ENCODE measurements around the gene TNS3. TPM values are rescaled to one million over a fixed set of nuclear protein-coding genes. Genes with fewer than 3 reads are reported as not detected.

TNS3 gene
- total and polyA plus RNA-seq, 2 of the 13 experiments (the other 11 are each of a cell fraction or from before 2014, with no cell fraction given), result 52.9 to 55.7 TPM

GRCh38 chr7:47258798-47259197, 323.1 kb downstream of the TNS3 start:
- H3K9me3 ChIP-seq (ENCODE audit: low read length), result no peaks in the 10 kb centered on the region
- no TSS peak for BruUV-seq (replicated peaks)
- H3K4me3 ChIP-seq (replicated peaks in 1 of 3; ENCODE audit: insufficient read depth in 1 of 3, low read depth in 2 of 3, low read length in 3 of 3), result no peak overlapping the region
- POLR2A ChIA-PET, result no interaction called here
- WGBS (ENCODE audit: low lambda C conversion rate), result 67% methylated on average over 2 of the region's 2 CpGs
- H3K36me3 ChIP-seq (replicated peaks in 1 of 2; ENCODE audit: control insufficient read depth in 1 of 2, insufficient read depth in 2 of 2, low read length in 2 of 2), result no peaks in the 10 kb centered on the region
- H3K9ac ChIP-seq (ENCODE audit: insufficient read depth, low read depth, low read length), result no peak overlapping the region
- no peak for TF ChIP-seq ZNF446 (CRISPR knock-in tag; IDR thresholded peaks at IDR 0.05)
- FAIRE-seq (no peak), ATAC-seq (no peak), DNase-seq (ENCODE audit: low spot score) (no peak)
- no peaks in the 10 kb centered on the region for H4K20me1 ChIP-seq (ENCODE audit: insufficient read depth, low read length)
- no peak overlapping the region for H2AFZ ChIP-seq (ENCODE audit: low read length)
- no peaks in the 10 kb centered on the region for H3K79me2 ChIP-seq (ENCODE audit: insufficient read depth, low read length)
- H3K4me2 ChIP-seq (ENCODE audit: low read depth, low read length), result no peak overlapping the region
- CTCF ChIA-PET (ENCODE audit: low intra/inter-chr PET ratio, low total read pairs), result no interaction called here
- no peak overlapping the region for H3K27ac ChIP-seq (ENCODE audit: extremely low read length, insufficient read depth, low read length)
- in situ Hi-C loops (cut with HindIII; ENCODE audit: extremely low pct_ligation_motif_present, low pct_unique_long_range_greater_than_20kb) (loop anchor here (25.0 kb wide), 1 partner anchor 854 kb away; no protein-coding TSS in a partner anchor), intact Hi-C loops (cut with micrococcal nuclease; ENCODE audit: unreplicated experiment) (no loop called here)
- H3K4me1 ChIP-seq (ENCODE audit: insufficient read depth, low read length), result peaks cover 10% of the 10 kb centered on the region; the same call in 1 of the 2 replicates
- H3K27me3 ChIP-seq (ENCODE audit: control insufficient read depth in 1 of 2, insufficient read depth in 2 of 2, low read length in 2 of 2), result peaks cover 0 to 24% of the 10 kb centered on the region in 2 experiments; a peak in 4 of 5 replicates

- no TSS peak for BruUV-seq (replicated peaks)
- no peak for DNase-seq (ENCODE audit: low spot score)
- no peak for ATAC-seq
- 0% methylated on average over 1 of the region's 4 CpGs for WGBS (ENCODE audit: low lambda C conversion rate)
- intact Hi-C loops (cut with micrococcal nuclease; ENCODE audit: unreplicated experiment), result no loop called here
- no peak overlapping the region for H3K4me2 ChIP-seq (ENCODE audit: low read depth, low read length)
- H3K9ac ChIP-seq (ENCODE audit: insufficient read depth, low read depth, low read length), result no peak overlapping the region
- no peaks in the 10 kb centered on the region for H4K20me1 ChIP-seq (ENCODE audit: insufficient read depth, low read length)
- POLR2A ChIA-PET, result no interaction called here
- in situ Hi-C loops (cut with HindIII; ENCODE audit: extremely low pct_ligation_motif_present, low pct_unique_long_range_greater_than_20kb), result loop anchor here (25.0 kb wide), 1 partner anchor 856 kb away; no protein-coding TSS in a partner anchor
- H3K9me3 ChIP-seq (ENCODE audit: low read length), result no peaks in the 10 kb centered on the region
- H2AFZ ChIP-seq (ENCODE audit: low read length), result no peak overlapping the region
- peaks cover 0 to 30% of the 10 kb centered on the region in 2 experiments; a peak in 4 of 5 replicates for H3K27me3 ChIP-seq (ENCODE audit: control insufficient read depth in 1 of 2, insufficient read depth in 2 of 2, low read length in 2 of 2)
- no peak overlapping the region for H3K27ac ChIP-seq (ENCODE audit: extremely low read length, insufficient read depth, low read length)
- no peaks in the 10 kb centered on the region for H3K79me2 ChIP-seq (ENCODE audit: insufficient read depth, low read length)
- H3K4me1 ChIP-seq (ENCODE audit: insufficient read depth, low read length), result peaks cover 15% of the 10 kb centered on the region; the same call in 1 of the 2 replicates
- no peak for FAIRE-seq
- no peak overlapping the region for H3K4me3 ChIP-seq (replicated peaks in 1 of 3; ENCODE audit: insufficient read depth in 1 of 3, low read depth in 2 of 3, low read length in 3 of 3)
- no peaks in the 10 kb centered on the region for H3K36me3 ChIP-seq (replicated peaks in 1 of 2; ENCODE audit: control insufficient read depth in 1 of 2, insufficient read depth in 2 of 2, low read length in 2 of 2)
- CTCF ChIA-PET (ENCODE audit: low intra/inter-chr PET ratio, low total read pairs), result no interaction called here
- no peak for TF ChIP-seq ZNF556 (CRISPR knock-in tag; IDR thresholded peaks at IDR 0.05; ENCODE audit: borderline replicate concordance)
- TF ChIP-seq ZNF788 (CRISPR knock-in tag; IDR thresholded peaks at IDR 0.05; ENCODE audit: borderline replicate concordance), result no peak
- no peak for TF ChIP-seq ZNF7 (CRISPR knock-in tag; IDR thresholded peaks at IDR 0.05)
- TF ChIP-seq, protein P1, sequence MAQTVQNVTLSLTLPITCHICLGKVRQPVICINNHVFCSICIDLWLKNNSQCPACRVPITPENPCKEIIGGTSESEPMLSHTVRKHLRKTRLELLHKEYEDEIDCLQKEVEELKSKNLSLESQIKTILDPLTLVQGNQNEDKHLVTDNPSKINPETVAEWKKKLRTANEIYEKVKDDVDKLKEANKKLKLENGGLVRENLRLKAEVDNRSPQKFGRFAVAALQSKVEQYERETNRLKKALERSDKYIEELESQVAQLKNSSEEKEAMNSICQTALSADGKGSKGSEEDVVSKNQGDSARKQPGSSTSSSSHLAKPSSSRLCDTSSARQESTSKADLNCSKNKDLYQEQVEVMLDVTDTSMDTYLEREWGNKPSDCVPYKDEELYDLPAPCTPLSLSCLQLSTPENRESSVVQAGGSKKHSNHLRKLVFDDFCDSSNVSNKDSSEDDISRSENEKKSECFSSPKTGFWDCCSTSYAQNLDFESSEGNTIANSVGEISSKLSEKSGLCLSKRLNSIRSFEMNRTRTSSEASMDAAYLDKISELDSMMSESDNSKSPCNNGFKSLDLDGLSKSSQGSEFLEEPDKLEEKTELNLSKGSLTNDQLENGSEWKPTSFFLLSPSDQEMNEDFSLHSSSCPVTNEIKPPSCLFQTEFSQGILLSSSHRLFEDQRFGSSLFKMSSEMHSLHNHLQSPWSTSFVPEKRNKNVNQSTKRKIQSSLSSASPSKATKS (CRISPR knock-in tag; IDR thresholded peaks at IDR 0.05), result no peak
- no peak for TF ChIP-seq ZNF136 (CRISPR knock-in tag; IDR thresholded peaks at IDR 0.05; ENCODE audit: low read depth)
- TF ChIP-seq KAT7 (CRISPR knock-in tag; IDR thresholded peaks at IDR 0.05; ENCODE audit: borderline replicate concordance), result no peak
- TF ChIP-seq, protein P2, sequence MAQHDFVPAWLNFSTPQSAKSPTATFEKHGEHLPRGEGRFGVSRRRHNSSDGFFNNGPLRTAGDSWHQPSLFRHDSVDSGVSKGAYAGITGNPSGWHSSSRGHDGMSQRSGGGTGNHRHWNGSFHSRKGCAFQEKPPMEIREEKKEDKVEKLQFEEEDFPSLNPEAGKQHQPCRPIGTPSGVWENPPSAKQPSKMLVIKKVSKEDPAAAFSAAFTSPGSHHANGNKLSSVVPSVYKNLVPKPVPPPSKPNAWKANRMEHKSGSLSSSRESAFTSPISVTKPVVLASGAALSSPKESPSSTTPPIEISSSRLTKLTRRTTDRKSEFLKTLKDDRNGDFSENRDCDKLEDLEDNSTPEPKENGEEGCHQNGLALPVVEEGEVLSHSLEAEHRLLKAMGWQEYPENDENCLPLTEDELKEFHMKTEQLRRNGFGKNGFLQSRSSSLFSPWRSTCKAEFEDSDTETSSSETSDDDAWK (CRISPR knock-in tag; IDR thresholded peaks at IDR 0.05), result no peak
- no peak for TF ChIP-seq SYNCRIP (IDR thresholded peaks at IDR 0.05; ENCODE audit: insufficient read depth, low read depth, low read length)
- TF ChIP-seq, protein P3, sequence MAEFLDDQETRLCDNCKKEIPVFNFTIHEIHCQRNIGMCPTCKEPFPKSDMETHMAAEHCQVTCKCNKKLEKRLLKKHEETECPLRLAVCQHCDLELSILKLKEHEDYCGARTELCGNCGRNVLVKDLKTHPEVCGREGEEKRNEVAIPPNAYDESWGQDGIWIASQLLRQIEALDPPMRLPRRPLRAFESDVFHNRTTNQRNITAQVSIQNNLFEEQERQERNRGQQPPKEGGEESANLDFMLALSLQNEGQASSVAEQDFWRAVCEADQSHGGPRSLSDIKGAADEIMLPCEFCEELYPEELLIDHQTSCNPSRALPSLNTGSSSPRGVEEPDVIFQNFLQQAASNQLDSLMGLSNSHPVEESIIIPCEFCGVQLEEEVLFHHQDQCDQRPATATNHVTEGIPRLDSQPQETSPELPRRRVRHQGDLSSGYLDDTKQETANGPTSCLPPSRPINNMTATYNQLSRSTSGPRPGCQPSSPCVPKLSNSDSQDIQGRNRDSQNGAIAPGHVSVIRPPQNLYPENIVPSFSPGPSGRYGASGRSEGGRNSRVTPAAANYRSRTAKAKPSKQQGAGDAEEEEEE (CRISPR knock-in tag; IDR thresholded peaks at IDR 0.05; ENCODE audit: borderline replicate concordance), result no peak
- no peak for TF ChIP-seq POLR2G (IDR thresholded peaks at IDR 0.05; ENCODE audit: low read depth, low read length)
- no peak for TF ChIP-seq KLF6 (CRISPR knock-in tag; IDR thresholded peaks at IDR 0.05)
- TF ChIP-seq PAWR (CRISPR knock-in tag; IDR thresholded peaks at IDR 0.05; ENCODE audit: borderline replicate concordance), result no peak
- TF ChIP-seq ZNF777 (CRISPR knock-in tag; IDR thresholded peaks at IDR 0.05), result no peak
Observed at GRCh38 chr7:47256016-47256415, 325.9 kb downstream of the TNS3 start.

All from HepG2 (cell line).